Heart right ventricle (tissue), 16 donors: ENCODE data around the gene EML4. TPM values are rescaled to one million over a fixed set of nuclear protein-coding genes. Genes with fewer than 3 reads are reported as not detected.

Experiments used
- ATAC-seq, 8 donors: fragments of 200-7000 bp; cut with Tn5 transposase; one replicate each; pipeline ENCODE4 v1.9.1; 2020; ENCODE audit warnings: mild to moderate bottlenecking in 8 of 8, moderate library complexity in 8 of 8, moderate number of reproducible peaks in 1 of 8
- DNase-seq, 2 donors: peaks; one replicate each; pipeline ENCODE4 v3.0.0-alpha.2; 2020
- H3K27ac ChIP-seq, 10 donors: fragments of 200-600 bp; sonication (generic) in 2 of 10; one replicate each; pipeline versions ENCODE4 v1.5.0 to v1.8.0; 2020 to 2022; ENCODE audit warnings: mild to moderate bottlenecking in 3 of 10
- H3K27me3 ChIP-seq, 7 donors: fragments of 200-600 bp; one replicate each; pipeline ENCODE4 v1.8.0; 2021 to 2022; ENCODE audit warnings: mild to moderate bottlenecking in 2 of 7
- H3K36me3 ChIP-seq, 9 donors: fragments of 200-600 bp; sonication (generic) in 1 of 9; one replicate each; pipeline versions ENCODE4 v1.5.0 to v1.8.0; 2020 to 2022; ENCODE audit warnings: mild to moderate bottlenecking in 2 of 9
- H3K4me1 ChIP-seq, 9 donors: fragments of 200-600 bp; sonication (generic) in 1 of 9; one replicate each; pipeline versions ENCODE4 v1.5.0 to v1.8.0; 2020 to 2022; ENCODE audit warnings: mild to moderate bottlenecking in 4 of 9
- H3K4me3 ChIP-seq, 10 donors: fragments of 200-600 bp; sonication (generic) in 2 of 10; one replicate each; pipeline versions ENCODE4 v1.5.0 to v1.8.0; 2020 to 2022; ENCODE audit warnings: mild to moderate bottlenecking in 7 of 10, moderate library complexity in 2 of 10
- H3K9me3 ChIP-seq, 11 donors: fragments of 200-600 bp in 10 of 11; sonication (generic) in 2 of 11; one replicate each; pipeline versions ENCODE4 v1.5.0 to v1.8.0; 2013 to 2022; ENCODE audit warnings: mild to moderate bottlenecking in 2 of 11, control low read depth in 1 of 11, moderate library complexity in 1 of 11
- CTCF ChIP-seq, 9 donors: fragments of 200-600 bp; sonication (generic) in 2 of 9; IDR thresholded peaks; one replicate each; pipeline versions ENCODE4 v1.5.0 to v1.8.0; 2021 to 2022; ENCODE audit warnings: antibody characterized with exemption in 9 of 9, mild to moderate bottlenecking in 5 of 9, moderate library complexity in 1 of 9
- WGBS, 2 donors: extraction: QIAGEN DNeasy Blood & Tissue Kit; methylation state at CpG; one replicate each; pipeline ENCODE4 v1.1.7; 2013; ENCODE audit warnings: inconsistent platforms in 1 of 2; 5-methylcytosine and 5-hydroxymethylcytosine counted together
- intact Hi-C, 10 donors: fragments of 100-400 bp; cut with DNase I; formaldehyde crosslinking; loops; one replicate each; pipeline versions ENCODE4 v1.11.1 to v1.14.2; 2022
- polyA plus RNA-seq, 2 donors: library from polyadenylated mRNA; stranded (reverse); fragments of 200-250 nt; gene quantifications; one replicate each; pipeline ENCODE4 v1.2.3, GENCODE V29; 2013
- total RNA-seq, 10 donors: library from RNA; stranded (reverse); fragmentation: NEBNext Ultra II Directional in 3 of 10; extraction: Animal tissue kit (Norgen Biotek cat#: 25700) in 3 of 10; gene quantifications; one replicate each; pipeline versions ENCODE4 v1.2.1 to v1.2.4, GENCODE V29; 2021 to 2023
- donor health status: Arrhythmogenic right ventricular cardiomyopathy.
- donor health status: ischemic (EF 13 %, LVEDD 7.1; RV severe dilation, severe dysfunction).
- donor health status: healthy with polysubstance abuse.
- donor health status: DM: no; HTN: yes; CAD: no.
- donor health status: DM: no; HTN: no; CAD: no.
- donor health status: ischemic (EF 25% LVEDD 6.9; RV normal size, moderate dysfunction).
- donor health status: ischemic (EF 25% LVEDD 5.7; RV mildly dilated, moderate dysfunction).
- donor health status: healthy.
- donor health status: DM: yes; HTN: yes; CAD: no.
- donor health status: Ischemic cardiomyopathy.
- donor health status: ischemic (EF 35%, LVEDD 5.7; RV mildly dilated, moderate dysfunction).
- donor health status: nonischemic (EF 11% LVEDD 7.7; RV severe dilation, severe dysfunction).
- donor health status: DM: yes; HTN: yes; CAD: no.
- donor health status: PGD.
- donor health status: ischemic (EF 29% LVEDD 5.4; RV normal size, mild dysfunction).
- donor health status: nonischemic (EF 23%, LVEDD 6.1; RV moderate dilation, normal function).

The EML4 gene
- total and polyA plus RNA-seq, 12 donors, result 2.9 to 17.2 (median 5.8) TPM

- Histone ChIP-seq H3K27me3 (peaks cover 0 to 3% (median 0%) of the 10 kb centered on the region in 7 donors), H3K4me1 (no peaks in the 10 kb centered on the region), H3K9me3 (no peaks in the 10 kb centered on the region), H3K27ac (no peak overlapping the region), H3K36me3 (no peaks in the 10 kb centered on the region), H3K4me3 (no peak overlapping the region)
- no peak for TF ChIP-seq CTCF (IDR thresholded peaks at IDR 0.05)
- DNase-seq, result no peak
- intact Hi-C loops, result no loop called here
- ATAC-seq, result no peak
- WGBS, 2 donors, result 80 to 85% methylated on average over 4 of the region's 4 CpGs
These were observed 213.0 kb downstream of the EML4 start for GRCh38 chr2:42382144-42382543.

Other genes with a start within 250 kb of the EML4 start
- gene PKDCC, start 121.3 kb upstream of the EML4 start, total RNA-seq, result 100 to 1,000 TPM in 2 of 10 donors, 10 to 100 TPM in 8; 25.1 to 263 (median 41.5) TPM
- gene PKDCC, start 121.3 kb upstream of the EML4 start, polyA plus RNA-seq, result 100 to 1,000 TPM in 1 of 2 donors, 10 to 100 TPM in 1; 91.4 to 121 TPM
- gene COX7A2L, start 191.9 kb downstream of the EML4 start, total RNA-seq, result 100 to 1,000 TPM in 9 of 10 donors, 10 to 100 TPM in 1; 93.9 to 141 (median 107) TPM
- 10 to 100 TPM; 36.4 to 97.8 TPM for gene COX7A2L, start 191.9 kb downstream of the EML4 start, polyA plus RNA-seq